Smooth muscle cell (in vitro differentiated cells): ENCODE results near the gene NINL. TPM values are rescaled to one million over a fixed set of nuclear protein-coding genes. Genes with fewer than 3 reads are reported as not detected.

Experiments used
- DNase-seq: peaks from one replicate; lab custom pipeline; 2025; ENCODE audit not compliant: unreplicated experiment; lab: John Stamatoyannopoulos, UW
- H2AFZ ChIP-seq: fragments of 200-600 bp; sonication (generic); 2 replicates; pipeline ENCODE4 v1.6.0; 2016; ENCODE audit warnings: antibody characterized with exemption, low read depth, mild to moderate bottlenecking
- H3F3A ChIP-seq: fragments of 200-600 bp; sonication (generic); 2 replicates; pipeline ENCODE4 v1.6.0; 2017; ENCODE audit warnings: antibody characterized with exemption, low read depth
- H3K27ac ChIP-seq: fragments of 200-600 bp; sonication (generic); 2 replicates; pipeline ENCODE4 v1.5.1; 2016; ENCODE audit warnings: low read depth, mild to moderate bottlenecking
- H3K27me3 ChIP-seq: fragments of 200-600 bp; sonication (generic); 2 replicates; pipeline ENCODE4 v1.6.1; 2016; ENCODE audit warnings: low read depth, mild to moderate bottlenecking
- H3K36me3 ChIP-seq: fragments of 200-600 bp; sonication (generic); 2 replicates; pipeline ENCODE4 v1.5.1; 2016; ENCODE audit warnings: low read depth
- H3K4me1 ChIP-seq: fragments of 200-600 bp; sonication (generic); 2 replicates; pipeline ENCODE4 v1.5.1; 2016; ENCODE audit warnings: low read depth
- H3K4me2 ChIP-seq: fragments of 200-600 bp; sonication (generic); 2 replicates; pipeline ENCODE4 v1.6.0; 2016; ENCODE audit warnings: mild to moderate bottlenecking
- H3K4me3 ChIP-seq: fragments of 200-600 bp; sonication (generic); 2 replicates; pipeline ENCODE4 v1.5.1; 2016; ENCODE audit warnings: mild to moderate bottlenecking
- H3K79me2 ChIP-seq: fragments of 200-600 bp; sonication (generic); 2 replicates; pipeline ENCODE4 v1.6.0; 2016; ENCODE audit warnings: low read depth, mild to moderate bottlenecking
- H3K9ac ChIP-seq: fragments of 200-600 bp; sonication (generic); 2 replicates; pipeline ENCODE4 v1.6.0; 2016; ENCODE audit warnings: low read depth
- H3K9me3 ChIP-seq: fragments of 200-600 bp; sonication (generic); replicated peaks from 2 replicates; pipeline ENCODE4 v1.5.1; 2016; ENCODE audit warnings: low read depth
- H4K20me1 ChIP-seq: fragments of 200-600 bp; sonication (generic); 2 replicates; pipeline ENCODE4 v1.6.0; 2016; ENCODE audit warnings: low read depth
- CTCF ChIP-seq: fragments of 200-600 bp; sonication (generic); IDR thresholded peaks from 2 replicates; pipeline ENCODE4 v1.5.1; 2017; ENCODE audit warnings: borderline replicate concordance, mild to moderate bottlenecking, antibody characterized with exemption; ENCODE audit not compliant: insufficient read depth, poor library complexity, severe bottlenecking
- WGBS: methylation state at CpG from one replicate; pipeline ENCODE4 v1.1.7; 2016; ENCODE audit warnings: low lambda C conversion rate; 5-methylcytosine and 5-hydroxymethylcytosine counted together
- polyA plus RNA-seq: library from polyadenylated mRNA; unstranded; fragments of >200 nt; fragmentation: Nextera tagmentation; extraction: Ambion mirVana; gene quantifications from 2 replicates; pipeline ENCODE4 v1.2.1, GENCODE V29; 2016
- total RNA-seq: library from RNA; depleted of rRNA; stranded (reverse); fragments of >200 nt; gene quantifications from 2 replicates; pipeline ENCODE4 v1.2.3, GENCODE V29; 2014

The NINL gene
- total and polyA plus RNA-seq, 2 experiments from 2014 or later: 10.7 to 12.2 TPM

DNA sequence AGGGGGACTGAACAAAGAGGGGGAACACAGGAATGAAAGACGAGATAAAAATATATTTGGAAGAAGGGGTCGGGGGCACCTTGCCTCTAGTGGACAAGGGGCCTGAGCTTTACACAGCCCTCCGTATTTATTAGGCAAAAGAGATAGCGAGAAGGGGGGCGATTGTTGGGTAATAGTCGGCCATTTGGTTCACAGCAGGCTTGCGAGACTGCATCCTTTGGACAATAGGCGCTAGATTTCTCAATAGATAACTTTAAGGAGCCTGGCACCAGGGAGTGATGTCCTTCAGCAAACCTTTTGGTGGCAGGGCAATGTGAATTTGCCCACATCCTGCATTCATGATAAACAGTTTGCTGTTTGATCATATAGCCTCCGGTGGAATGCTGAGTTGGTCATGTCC, 41.4 kb upstream of the NINL start:
- no peak overlapping the region for H3K27ac ChIP-seq
- no peak for TF ChIP-seq CTCF
- WGBS: 87% methylated on average over 9 of the region's 9 CpGs
- no peaks in the 10 kb centered on the region for H3K9me3 ChIP-seq
- H4K20me1 ChIP-seq: peaks cover 9% of the 10 kb centered on the region
- H3K27me3 ChIP-seq: no peaks in the 10 kb centered on the region
- H2AFZ ChIP-seq: no peak overlapping the region
- no peak overlapping the region for H3K4me3 ChIP-seq
- peaks cover 11% of the 10 kb centered on the region for H3K4me1 ChIP-seq
- H3K9ac ChIP-seq: no peak overlapping the region
- H3F3A ChIP-seq: no peaks in the 10 kb centered on the region
- peaks cover 16% of the 10 kb centered on the region for H3K79me2 ChIP-seq
- DNase-seq: no peak
- no peak overlapping the region for H3K4me2 ChIP-seq
- H3K36me3 ChIP-seq: no peaks in the 10 kb centered on the region

DNA sequence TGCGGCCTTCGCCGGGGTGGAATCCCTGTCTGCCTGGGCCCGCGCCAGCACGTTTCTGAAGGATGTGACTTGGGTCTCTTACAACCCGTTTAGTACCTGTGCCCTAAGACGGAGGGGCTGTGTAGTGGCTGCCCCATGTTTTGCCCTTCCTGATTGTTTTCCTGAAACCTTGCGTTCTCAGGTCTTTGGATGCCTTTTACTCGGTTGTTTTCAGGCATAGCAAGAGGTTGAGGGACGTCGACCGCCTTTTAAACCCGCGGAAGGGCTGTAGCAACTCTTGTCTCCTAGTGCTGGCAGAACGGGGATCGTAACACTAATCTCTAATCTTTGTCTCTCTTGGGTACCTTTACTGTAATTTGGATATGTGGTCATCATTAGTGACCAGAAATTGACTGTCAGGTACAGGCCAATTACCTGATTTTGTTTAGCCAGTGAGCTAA, 39.2 kb upstream of the NINL start:
- no peak for TF ChIP-seq CTCF
- WGBS: 41% methylated on average over 17 of the region's 17 CpGs
- H3K4me3 ChIP-seq: peak overlapping the region; percentile 93
- H4K20me1 ChIP-seq: peaks cover 28% of the 10 kb centered on the region
- no peaks in the 10 kb centered on the region for H3F3A ChIP-seq
- DNase-seq: no peak
- peaks cover 37% of the 10 kb centered on the region for H3K79me2 ChIP-seq
- no peaks in the 10 kb centered on the region for H3K36me3 ChIP-seq
- peak overlapping the region; percentile 94 for H3K27ac ChIP-seq
- H3K9ac ChIP-seq: peak overlapping the region; percentile 91
- H3K27me3 ChIP-seq: no peaks in the 10 kb centered on the region
- peaks cover 11% of the 10 kb centered on the region for H3K4me1 ChIP-seq
- peak overlapping the region; percentile 89 for H3K4me2 ChIP-seq
- H2AFZ ChIP-seq: peak overlapping the region; percentile 97
- H3K9me3 ChIP-seq: no peaks in the 10 kb centered on the region

- peaks cover 42% of the 10 kb centered on the region for H3K79me2 ChIP-seq
Measured at GRCh38 chr20:25623736-25624499, 38.6 kb upstream of the NINL start, which contains the start of gene NANP. TSS of gene NANP (minus strand) at chr20:25624014. CDS start at chr20:25623948, 66 bp downstream.

More at GRCh38 chr20:25623736-25624499, 38.6 kb upstream of the NINL start, which contains the start of gene NANP:
- Histone ChIP-seq H3K4me2 (peak within 1 kb of the TSS; percentile 89), H4K20me1 (peaks cover 33% of the 10 kb centered on the region), H3K4me1 (peaks cover 11% of the 10 kb centered on the region), H3K27me3 (no peaks in the 10 kb centered on the region), H2AFZ (peak within 1 kb of the TSS; percentile 97), H3K27ac (peak within 1 kb of the TSS; percentile 94), H3F3A (no peaks in the 10 kb centered on the region), H3K9ac (peak within 1 kb of the TSS; percentile 91), H3K9me3 (no peaks in the 10 kb centered on the region), H3K4me3 (peak within 1 kb of the TSS; percentile 93), H3K36me3 (no peaks in the 10 kb centered on the region)
- WGBS: 2% methylated on average over 78 of the region's 81 CpGs
- no peak for TF ChIP-seq CTCF
- DNase-seq: peak; percentile 90
